Skin of body (tissue), 2 donors: ENCODE data around the gene COL4A1. TPM values are rescaled to one million over a fixed set of nuclear protein-coding genes. Genes with fewer than 3 reads are reported as not detected.
A peak's percentile ranks its signal among the peaks of the same experiment; 100 is the strongest.

Experiments used
- DNase-seq: peaks from one replicate; lab custom pipeline; 2025; lab: John Stamatoyannopoulos, UW
- total RNA-seq: library from RNA; depleted of rRNA; stranded (reverse); fragments of >200 nt; gene quantifications from one replicate; pipeline ENCODE4 v1.2.3, GENCODE V29; 2014

COL4A1 gene
- total RNA-seq, 1 donor from 2014 or later = 740 TPM

- no peak for DNase-seq
These were observed 81.1 kb downstream of the COL4A1 start for GRCh38 chr13:110225609-110226574.

DNA sequence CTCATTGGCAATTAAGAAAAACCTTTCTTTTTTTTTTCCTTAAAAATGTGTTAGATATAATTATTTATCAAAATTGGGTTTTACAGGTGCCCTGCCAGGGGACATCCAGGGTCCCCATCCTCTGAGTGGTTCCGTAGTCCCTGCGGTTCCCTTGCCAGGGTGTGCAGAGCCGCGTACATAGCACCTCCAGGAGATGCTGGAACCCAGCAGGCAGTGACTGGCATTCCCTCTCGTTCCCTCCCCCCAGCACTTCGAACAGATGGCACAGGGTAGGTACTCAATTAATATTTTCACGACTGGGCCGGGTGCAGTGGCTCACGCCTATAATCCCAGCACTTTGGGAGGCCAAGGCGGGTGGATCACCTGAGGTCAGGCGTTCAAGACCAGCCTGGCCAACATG, 82.0 kb downstream of the COL4A1 start:
- DNase-seq = no peak

GRCh38 chr13:110224519-110224918, 82.4 kb downstream of the COL4A1 start:
- DNase-seq = no peak

GRCh38 chr13:110221406-110222117, 85.4 kb downstream of the COL4A1 start:
- DNase-seq = peak; percentile 43

DNA sequence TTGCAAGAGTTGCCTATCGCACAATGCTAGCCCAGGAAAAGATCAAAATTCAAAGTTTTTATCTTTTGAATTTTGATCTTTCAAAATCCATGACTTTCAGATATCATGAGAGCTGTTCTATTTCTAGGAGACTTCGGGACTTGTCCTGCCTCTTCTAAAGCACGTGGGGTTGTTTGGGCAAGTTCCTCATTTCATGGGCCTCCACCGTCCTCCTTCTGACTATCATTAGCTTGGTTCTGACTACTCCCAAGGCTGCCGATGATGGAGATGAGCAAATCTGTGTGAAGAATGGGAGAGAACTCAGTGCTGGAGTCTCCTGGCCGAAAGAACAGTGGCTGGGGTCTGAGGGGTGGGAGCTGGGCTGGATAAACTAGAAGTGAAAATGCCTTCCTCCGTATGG, 86.5 kb downstream of the COL4A1 start:
- no peak for DNase-seq

GRCh38 chr13:110218581-110219201, 88.3 kb downstream of the COL4A1 start:
- peak; percentile 65 for DNase-seq

DNA sequence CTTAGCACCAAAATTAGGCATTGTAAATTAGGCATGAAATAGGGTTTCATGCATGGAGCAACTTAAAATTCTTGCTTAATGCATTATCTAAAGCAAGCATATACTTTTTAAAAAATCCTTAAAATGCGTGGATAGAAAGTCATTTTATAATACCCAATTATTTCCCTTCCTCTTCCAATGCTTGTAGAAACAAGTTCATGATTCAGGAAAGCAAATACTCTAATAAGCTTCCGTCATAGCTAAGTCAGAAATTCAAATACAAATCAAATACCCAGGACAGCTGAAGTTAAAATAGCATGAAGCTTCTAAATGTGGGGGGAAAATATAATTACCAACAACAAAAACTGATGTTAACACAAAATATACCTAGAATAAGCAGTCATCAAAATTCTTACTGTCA, 89.1 kb downstream of the COL4A1 start:
- DNase-seq = no peak

DNA sequence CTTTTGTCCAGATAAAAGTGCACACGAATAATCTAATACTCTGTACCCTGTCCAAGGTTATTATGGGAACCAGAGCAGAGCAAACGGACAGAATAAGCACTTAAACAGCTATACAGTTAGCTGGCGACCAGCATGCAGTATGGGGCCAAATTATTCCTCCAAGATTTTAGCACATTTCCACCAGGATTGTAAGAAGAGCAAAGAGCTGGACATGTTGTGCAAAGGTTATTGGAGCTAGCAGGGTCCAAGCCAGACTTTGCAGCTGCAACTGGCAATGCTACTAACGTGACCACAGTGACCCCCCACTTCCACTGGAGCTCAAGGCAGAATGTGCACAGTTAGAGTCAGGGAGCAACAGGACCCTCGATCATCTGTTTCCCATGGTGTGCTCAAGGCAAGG, 89.9 kb downstream of the COL4A1 start:
- peak; percentile 84 for DNase-seq

DNA sequence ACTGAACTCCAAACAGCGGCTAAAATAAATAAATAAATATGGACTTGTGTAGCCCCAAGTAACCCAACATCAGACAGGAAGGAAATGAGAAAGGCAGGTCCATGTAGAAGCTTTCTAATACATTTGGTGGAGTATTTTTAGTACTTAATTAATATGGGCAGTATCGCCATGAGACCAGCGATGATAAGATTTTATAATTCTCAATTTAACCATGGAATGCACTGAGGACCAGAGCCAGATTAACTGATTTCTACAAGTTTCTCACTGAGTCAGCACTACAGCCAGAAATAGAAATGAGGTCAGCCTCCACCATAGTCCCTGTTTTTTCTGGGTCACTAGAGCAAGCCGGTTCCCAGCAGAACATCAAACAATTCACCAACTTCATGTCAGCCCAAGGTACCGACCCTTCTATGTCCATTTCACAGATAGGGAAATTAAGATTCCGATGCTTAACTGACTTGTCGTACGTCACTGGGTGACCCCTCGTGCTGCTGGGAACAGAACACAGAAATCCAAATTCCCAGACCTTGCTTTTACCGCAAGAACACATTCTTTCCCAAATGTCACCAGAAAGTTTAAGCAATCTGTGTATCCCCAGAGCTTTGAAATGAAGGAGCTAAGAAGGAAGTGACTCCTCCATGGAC, 90.4 kb downstream of the COL4A1 start:
- peak; percentile 87 for DNase-seq

- DNase-seq = no peak
These were observed 91.0 kb downstream of the COL4A1 start for GRCh38 chr13:110216006-110216397.

- DNase-seq = no peak
These were observed 91.4 kb downstream of the COL4A1 start for GRCh38 chr13:110215606-110216005.

GRCh38 chr13:110214637-110215036, 92.3 kb downstream of the COL4A1 start:
- no peak for DNase-seq

DNA sequence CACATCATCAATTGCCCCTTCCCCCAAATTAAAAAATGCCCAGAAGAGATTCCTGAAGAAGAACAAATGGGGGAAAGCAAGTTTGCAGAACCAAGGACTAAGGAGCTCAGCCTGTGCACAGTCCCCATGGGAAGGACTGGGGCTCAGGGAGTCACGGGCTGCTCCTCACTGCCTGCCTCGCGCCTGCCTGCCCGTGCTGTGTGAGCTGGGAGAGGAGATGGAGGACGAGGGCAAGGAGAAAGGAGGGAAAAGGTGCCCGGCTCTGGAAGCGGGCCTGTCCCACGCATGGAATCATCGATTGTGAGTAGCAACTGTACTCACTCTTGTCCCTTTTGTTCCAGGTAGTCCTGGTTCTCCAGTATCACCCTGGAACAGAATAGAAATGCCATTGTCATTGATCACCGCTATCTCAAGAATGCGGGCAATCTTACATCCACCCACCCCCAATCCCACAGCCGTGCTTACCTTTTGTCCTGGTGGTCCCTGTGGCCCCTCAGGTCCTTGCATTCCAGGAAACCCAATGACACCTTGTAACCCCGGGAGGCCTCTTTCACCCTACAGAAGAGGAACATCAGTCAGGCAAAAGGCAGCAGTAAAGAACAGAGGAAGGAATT, 93.4 kb downstream of the COL4A1 start:
- no peak for DNase-seq

GRCh38 chr13:110212529-110212928, 94.4 kb downstream of the COL4A1 start:
- DNase-seq = no peak

DNA sequence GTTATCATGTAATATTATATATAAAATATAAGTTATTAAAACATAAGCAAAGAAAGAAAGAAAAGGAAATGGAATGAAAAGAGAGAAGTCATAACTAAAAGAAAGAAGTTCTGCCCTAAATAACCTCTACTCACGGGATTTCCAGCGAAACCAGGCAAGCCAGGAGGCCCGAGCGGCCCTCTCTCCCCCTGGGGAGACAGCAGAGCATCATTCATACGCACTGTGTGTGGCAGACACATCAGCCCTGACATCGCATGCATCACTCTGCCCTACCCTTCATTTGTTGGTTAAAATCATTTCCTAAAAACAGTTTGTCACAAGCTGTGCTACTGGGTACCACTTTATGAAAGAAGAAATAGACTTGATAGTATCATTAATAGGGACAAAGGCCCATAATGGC, 95.2 kb downstream of the COL4A1 start:
- DNase-seq = no peak

DNA sequence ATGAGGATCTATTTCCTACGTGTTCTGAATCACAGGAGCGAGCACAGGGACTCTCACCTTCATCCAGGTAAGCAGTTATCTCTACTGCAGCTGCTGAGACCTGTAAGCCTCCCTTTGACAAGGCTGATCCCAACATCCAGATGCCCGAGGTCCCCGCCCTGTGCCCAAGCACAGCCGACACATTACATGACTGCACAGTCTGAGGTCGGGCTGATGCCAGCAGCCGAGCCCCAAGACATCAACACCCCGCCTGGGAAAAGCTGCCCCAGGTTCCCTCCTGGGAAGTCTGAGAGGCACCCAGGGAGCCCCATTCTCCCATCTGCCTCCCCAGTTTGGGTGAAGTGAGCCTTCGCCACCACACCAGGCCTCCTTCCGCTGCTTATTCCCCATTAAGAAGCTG, 95.9 kb downstream of the COL4A1 start:
- DNase-seq = no peak

GRCh38 chr13:110210604-110210985, 96.4 kb downstream of the COL4A1 start:
- no peak for DNase-seq

DNA sequence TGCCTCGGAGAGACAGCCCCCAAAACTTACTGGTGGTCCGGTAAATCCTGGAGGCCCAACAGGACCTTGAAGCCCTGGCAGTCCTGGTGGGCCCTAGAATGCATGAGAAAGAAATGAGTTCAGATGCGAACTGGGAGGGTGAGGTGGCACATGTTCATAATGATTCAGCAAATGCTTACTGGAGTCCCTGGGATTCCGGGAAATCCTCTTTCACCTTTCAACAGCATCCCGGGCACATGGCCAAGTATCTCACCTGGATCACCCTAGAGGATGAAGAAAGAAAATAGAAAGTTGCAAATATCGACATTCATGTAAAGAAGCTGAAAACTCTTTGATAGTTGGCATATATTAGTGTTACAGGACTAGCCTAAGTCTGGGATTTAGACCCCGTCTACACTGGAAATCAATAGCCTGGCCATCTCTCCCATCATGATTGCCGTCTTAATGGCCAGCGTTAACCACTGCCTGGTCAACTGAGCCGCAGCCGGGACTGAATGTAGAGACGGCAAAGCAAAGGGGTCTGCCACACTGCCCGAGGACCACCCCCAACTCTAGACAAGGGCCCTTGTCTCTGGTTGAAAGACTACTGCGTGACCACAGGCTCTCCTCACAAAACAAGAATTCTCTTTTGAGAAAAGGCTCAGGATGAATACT, 96.9 kb downstream of the COL4A1 start:
- DNase-seq = no peak

GRCh38 chr13:110208116-110208515, 98.8 kb downstream of the COL4A1 start:
- no peak for DNase-seq

GRCh38 chr13:110206996-110207395, 100.0 kb downstream of the COL4A1 start:
- no peak for DNase-seq

- no peak for DNase-seq
These were observed 100.8 kb downstream of the COL4A1 start for GRCh38 chr13:110206185-110206584.
